ENCODE results near the gene PPDPF.

PPDPF gene

GRCh38 chr20:63487781-63488241 lies 32.8 kb upstream of the PPDPF start:
- DNase-seq: no peak

GRCh38 chr20:63488315-63489251 lies 32.0 kb upstream of the PPDPF start:
- DNase-seq: no peak

GRCh38 chr20:63490416-63490815 lies 30.1 kb upstream of the PPDPF start:
- no peak for DNase-seq

- no peak for DNase-seq
These were observed 29.5 kb upstream of the PPDPF start for GRCh38 chr20:63491078-63491477.

GRCh38 chr20:63491635-63492230 lies 28.8 kb upstream of the PPDPF start:
- DNase-seq: no peak

GRCh38 chr20:63492518-63492917 lies 28.0 kb upstream of the PPDPF start:
- no peak for DNase-seq

GRCh38 chr20:63492982-63493381 lies 27.6 kb upstream of the PPDPF start:
- DNase-seq: no peak

GRCh38 chr20:63493563-63494020 lies 27.0 kb upstream of the PPDPF start:
- no peak for DNase-seq

- DNase-seq: no peak
These were observed 26.5 kb upstream of the PPDPF start for GRCh38 chr20:63494084-63494419.

GRCh38 chr20:63494420-63495166 lies 26.0 kb upstream of the PPDPF start:
- DNase-seq: no peak

GRCh38 chr20:63495167-63495720 lies 25.3 kb upstream of the PPDPF start:
- DNase-seq: no peak

GRCh38 chr20:63495741-63496595 lies 24.6 kb upstream of the PPDPF start:
- DNase-seq: peak; percentile 77

- no peak for DNase-seq
These were observed 23.9 kb upstream of the PPDPF start for GRCh38 chr20:63496596-63497120.

- DNase-seq: no peak
These were observed 23.2 kb upstream of the PPDPF start for GRCh38 chr20:63497138-63497945.

GRCh38 chr20:63497946-63498935 lies 22.3 kb upstream of the PPDPF start:
- DNase-seq: no peak

GRCh38 chr20:63498960-63499337 lies 21.6 kb upstream of the PPDPF start, which contains the start of gene EEF1A2:
Gene EEF1A2, minus strand, starts transcription at chr20:63499083. Its CDS starts 1,320 bp downstream, at chr20:63497763.
- DNase-seq: peak; percentile 55

- DNase-seq: no peak
These were observed 21.1 kb upstream of the PPDPF start for GRCh38 chr20:63499338-63499969.

- no peak for DNase-seq
These were observed 20.2 kb upstream of the PPDPF start for GRCh38 chr20:63500151-63500901.
